Measurements from ENCODE around the gene GID4. TPM values are rescaled to one million over a fixed set of nuclear protein-coding genes. Genes with fewer than 3 reads are reported as not detected.
"Not testable (repeated sequence)": the region's sequence is repeated elsewhere in the genome, so short reads cannot be mapped to it uniquely, and the experiment has no call there.

The GID4 gene
- 20.1 TPM for total RNA-seq
- long read RNA-seq, full-length matches to known transcripts: 4 of 4 reads
- long read RNA-seq, partial matches to known transcripts: 0 of 4 reads
- long read RNA-seq, other reads (novel, unspliced or antisense): 0 of 4 reads

DNA sequence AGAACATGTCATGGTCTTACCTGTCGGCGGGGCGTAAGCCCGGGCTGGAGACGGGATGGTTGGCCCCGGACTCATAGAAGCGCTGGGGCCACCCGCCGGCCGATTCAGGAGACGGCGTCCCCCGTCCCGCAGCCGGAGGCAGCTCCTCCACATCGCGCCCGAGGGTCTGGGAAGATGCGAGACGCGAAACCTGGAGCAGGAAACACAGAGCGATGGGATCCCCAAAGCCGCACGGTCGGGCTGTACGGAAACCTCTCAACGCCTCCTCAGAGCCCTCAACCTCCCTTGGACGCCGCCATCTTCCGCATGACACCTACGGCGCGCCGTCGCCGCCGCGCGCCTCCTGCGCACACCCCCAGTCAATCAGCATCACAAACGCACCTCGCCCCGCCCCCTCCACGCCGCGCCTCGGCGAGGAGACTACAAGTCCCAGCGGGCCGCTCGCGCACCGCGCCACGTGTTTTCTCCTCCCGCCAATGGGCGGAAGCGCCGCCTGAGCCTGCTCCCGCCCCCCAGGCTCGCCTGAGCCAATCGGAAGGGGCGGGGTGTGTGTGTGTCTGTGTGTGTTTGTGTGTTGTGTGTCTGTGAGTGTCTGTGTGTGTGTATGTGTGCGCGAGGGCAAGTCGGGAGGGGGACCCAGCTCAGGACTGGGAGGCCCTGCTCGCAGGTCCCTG lies at the start of gene GID4, which contains the start of gene ATPAF2:
TSS of gene GID4 (plus strand) at position 548 of the 674 bp plus-strand sequence. CDS start at position 605, 57 bp downstream.
TSS of gene ATPAF2 (minus strand) at position 308 of the 674 bp plus-strand sequence. CDS start at position 153, 155 bp downstream.
- intact Hi-C loops (cut with DNase I): loop anchor here (5.0 kb wide), 1 partner anchor 367 kb away; no protein-coding TSS in a partner anchor
- peak; percentile 100 for DNase-seq (ENCODE audit: missing footprints)
- peak; percentile 97 for ATAC-seq

DNA sequence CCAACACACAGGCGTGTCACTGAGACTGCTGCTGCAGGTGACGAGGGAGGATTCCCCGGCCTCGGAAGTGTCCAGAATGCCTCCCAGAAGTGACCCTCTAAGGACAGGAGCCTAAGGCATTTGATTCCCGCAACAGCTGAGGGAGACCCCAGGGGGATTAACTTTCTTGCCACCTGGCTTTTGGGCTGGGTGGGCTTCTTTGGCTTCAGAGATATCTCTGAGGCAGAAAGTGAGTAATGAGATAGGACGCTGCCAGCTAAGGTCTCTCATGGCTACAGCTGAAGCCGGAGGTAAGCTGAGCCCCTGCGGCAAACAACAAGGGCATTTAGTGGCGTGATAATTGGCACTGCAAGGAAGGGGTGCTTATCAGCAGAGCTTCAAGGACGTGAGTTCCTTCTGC lies 49.6 kb upstream of the GID4 start:
- ATAC-seq: no peak
- intact Hi-C loops (cut with DNase I): no loop called here

DNA sequence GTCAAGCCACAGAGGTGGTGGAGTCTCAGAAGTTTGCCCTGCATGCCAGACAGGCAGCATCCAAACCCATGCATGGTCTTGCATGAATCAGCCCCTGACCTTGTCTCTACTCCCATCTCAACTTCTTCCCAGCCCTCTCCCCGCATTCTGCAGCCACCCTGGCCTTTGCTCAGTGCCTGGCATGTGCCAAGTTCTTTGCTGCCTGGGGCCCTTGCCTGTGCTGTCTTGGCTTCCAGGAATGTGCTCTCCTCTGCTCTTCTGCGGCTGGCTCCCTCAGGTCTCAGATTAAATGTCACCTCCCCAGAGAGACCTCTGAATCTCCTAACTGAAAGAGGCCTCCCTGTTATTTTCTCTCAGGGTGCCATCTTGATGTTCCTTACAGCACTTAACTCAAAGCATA lies 48.9 kb upstream of the GID4 start:
- intact Hi-C loops (cut with DNase I): no loop called here
- DNase-seq (ENCODE audit: missing footprints) (no peak), ATAC-seq (no peak)

More for the DNA sequence above, 49.6 kb upstream of the GID4 start:
- no peak for DNase-seq (ENCODE audit: missing footprints)

DNA sequence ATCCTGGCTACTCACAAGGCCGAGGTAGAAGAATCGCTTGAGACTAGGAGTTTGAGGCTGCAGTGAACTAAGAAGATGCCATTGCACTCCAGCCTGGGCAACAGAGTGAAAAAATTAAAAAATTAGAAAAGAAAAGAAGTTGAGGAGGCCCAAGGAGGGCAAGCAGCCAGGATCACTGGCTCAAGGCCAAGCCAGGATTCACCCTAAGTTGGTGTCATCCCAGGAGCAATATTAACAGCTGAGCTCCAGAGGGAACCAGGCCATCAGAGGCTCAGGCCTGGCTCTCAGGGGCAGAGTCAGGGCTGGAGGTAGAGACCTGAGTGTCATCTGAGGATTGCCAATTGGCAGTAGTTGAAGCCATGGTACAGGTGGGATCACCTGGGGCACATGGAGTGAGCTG lies 45.8 kb upstream of the GID4 start:
- no peak for DNase-seq (ENCODE audit: missing footprints)
- intact Hi-C loops (cut with DNase I): no loop called here
- ATAC-seq: no peak

DNA sequence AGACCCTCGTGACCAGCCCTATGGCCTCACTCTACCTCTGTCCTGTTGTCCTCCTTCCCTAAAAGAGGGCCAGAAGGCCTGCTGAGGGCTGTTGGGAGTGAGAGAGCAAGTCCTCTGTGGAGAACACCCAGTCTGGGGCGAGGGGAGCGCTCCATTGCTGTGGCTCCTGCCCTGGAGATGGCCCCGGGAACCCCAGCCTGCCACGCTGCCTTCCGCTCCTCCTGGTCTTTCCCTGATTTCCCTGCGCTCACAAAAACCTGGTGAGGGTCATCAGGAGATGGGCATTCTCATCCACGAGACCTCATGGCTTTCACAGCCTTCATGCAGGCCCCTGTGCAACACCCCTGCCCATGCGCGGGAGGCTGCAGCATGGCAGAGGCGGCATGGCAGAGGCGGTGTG lies 45.4 kb upstream of the GID4 start:
- DNase-seq (ENCODE audit: missing footprints): no peak
- ATAC-seq: no peak
- intact Hi-C loops (cut with DNase I): loop anchor here (2.0 kb wide), 1 partner anchor 39 kb away; no protein-coding TSS in a partner anchor

DNA sequence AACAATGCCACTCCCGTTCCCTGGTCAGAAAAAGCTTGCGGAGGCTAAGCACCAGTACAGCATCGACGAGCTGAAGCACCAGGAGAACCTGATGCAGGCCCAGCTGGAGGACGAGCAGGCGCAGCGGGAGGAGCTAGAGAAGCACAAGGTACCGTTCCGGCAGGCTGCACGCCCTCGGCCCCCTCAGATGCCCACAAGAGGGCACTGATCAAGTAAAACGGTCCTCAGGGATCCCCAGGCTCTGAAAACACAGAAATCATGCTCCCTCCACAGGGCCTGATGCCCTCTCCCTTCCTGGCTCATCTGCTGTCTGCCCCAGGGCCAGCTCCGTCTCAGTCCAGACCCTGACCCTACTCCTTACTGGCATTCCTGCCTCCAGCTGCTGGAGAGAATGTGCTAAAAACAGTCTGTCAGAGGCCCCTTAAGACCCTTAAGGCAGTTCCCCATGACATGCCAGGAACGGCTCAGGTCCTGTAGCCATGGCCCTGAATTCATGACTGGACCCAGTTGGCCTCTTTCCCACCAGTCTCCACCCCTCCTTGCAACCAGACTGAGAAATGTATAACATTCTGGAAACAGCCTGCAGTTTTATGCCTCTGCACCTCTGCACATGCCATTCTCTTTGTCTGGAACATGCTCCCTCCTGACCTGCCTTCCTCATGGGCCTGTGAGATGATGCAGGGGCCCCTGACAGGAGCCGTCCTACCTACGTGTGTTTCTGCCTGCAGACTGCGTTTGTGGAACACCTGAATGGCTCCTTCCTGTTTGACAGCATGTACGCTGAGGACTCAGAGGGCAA lies 44.7 kb upstream of the GID4 start:
- intact Hi-C loops (cut with DNase I): loop anchor here (2.0 kb wide), 1 partner anchor 38 kb away; no protein-coding TSS in a partner anchor
- peak; percentile 67 for ATAC-seq
- DNase-seq (ENCODE audit: missing footprints): no peak

DNA sequence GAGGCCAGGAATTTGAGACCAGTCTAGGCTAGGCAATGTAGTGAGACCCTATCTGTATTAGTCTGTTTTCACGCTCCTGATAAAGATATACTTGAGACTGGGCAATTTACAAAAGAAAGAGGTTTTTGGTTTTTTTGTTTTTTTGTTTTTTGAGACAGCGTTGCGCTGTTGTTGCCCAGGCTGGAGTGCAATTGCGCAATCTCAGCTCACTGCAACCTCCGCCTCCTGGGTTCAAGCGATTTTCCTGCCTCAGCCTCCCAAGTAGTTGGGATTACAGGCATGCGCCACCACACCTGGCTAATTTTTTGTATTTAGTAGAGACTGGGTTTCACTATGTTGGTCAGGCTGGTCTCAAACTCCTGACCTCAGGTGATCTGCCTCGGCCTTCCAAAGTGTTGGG lies 43.3 kb upstream of the GID4 start:
- intact Hi-C loops (cut with DNase I): loop anchor here (2.0 kb wide), 1 partner anchor 37 kb away; no protein-coding TSS in a partner anchor
- ATAC-seq; DNase-seq (ENCODE audit: missing footprints): not testable (repeated sequence)

DNA sequence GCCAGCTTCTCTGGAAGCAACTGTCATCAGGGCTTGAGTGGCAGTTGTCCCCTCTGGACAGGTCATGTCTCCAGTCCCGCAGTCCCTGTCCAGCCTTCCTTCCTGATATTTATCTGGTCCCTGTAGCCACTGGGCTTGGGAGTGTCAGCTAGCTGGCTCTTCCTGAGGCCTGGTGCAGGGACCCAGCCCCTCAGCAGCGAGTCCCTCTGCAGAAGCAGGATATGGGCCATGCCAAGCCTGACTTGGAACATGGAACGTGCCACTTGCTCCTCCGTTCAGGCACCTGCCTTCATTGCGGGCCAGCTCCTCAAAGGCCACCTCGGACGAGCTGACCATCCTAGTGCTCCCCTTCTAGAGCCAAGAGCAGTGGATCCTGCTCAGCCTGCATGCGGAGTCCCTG lies 40.3 kb upstream of the GID4 start:
- DNase-seq (ENCODE audit: missing footprints) (no peak), ATAC-seq (no peak)
- intact Hi-C loops (cut with DNase I): no loop called here

DNA sequence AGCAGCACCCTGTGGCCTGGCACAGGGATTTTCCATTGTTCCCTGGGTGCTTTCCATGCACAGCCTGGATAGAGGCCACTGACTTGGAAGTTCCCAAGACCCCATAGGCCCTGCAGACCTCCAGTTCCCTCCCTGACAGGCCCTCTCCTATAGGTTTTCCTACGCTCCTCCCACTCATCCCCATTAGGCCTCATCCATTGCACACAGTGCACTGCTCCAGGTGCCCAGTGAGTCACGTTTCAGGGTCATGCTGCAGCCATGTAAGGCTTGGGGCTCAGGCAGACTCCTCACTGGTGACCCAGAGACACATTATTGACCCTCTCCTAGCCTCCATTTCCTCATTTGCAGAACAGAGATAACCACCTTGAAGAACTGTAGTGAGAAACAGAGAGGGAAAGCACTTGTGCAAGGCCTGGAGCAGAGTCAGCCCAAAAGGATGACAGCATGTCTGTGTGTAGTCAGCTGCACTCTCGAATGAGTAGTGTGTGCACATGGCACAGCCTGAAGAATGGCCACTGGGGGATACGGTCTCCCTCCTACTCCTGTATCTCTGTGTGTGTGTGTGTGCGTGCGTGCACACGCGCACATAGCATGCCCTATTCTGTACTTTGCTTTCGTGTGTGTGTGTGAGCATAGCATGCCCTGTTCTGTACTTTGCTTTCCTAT lies 39.7 kb upstream of the GID4 start:
- intact Hi-C loops (cut with DNase I): no loop called here
- ATAC-seq (no peak), DNase-seq (ENCODE audit: missing footprints) (no peak)

DNA sequence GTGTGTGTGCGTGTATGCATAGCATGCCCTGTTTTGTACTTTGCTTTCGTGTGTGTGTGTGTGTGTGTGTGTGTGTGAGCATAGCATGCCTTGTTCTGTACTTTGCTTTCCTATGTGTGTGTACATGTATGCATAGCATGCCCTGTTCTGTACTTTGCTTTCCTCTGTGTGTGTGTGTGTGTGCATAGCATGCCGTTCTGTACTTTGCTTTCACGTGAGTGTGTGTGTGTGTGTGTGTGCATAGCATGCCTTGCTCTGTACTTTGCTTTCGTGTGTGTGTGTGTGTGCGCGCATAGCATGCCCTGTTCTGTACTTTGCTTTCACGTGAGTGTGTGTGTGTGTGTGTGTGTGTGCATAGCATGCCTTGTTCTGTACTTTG lies 39.2 kb upstream of the GID4 start:
- ATAC-seq (no peak), DNase-seq (ENCODE audit: missing footprints) (no peak)
- intact Hi-C loops (cut with DNase I): no loop called here

DNA sequence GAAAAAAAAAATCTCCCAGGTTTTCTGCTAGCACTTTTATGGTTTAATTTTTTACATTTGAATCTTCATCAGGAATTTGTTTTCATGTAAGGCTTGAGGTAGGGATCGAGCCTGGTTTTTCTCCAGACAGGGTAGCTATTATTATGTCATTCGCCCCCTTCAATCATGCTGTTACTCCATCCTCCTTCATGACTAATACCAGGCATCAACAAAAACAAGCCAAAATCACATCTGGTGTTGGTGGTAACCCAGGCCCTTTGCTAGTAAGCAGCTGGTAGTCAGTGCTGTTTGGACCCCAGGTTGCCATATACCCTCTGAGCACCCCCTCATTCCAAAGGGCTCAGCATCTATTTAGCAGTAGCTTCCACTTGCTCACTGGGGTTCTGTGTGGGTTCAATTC lies 37.0 kb upstream of the GID4 start:
- intact Hi-C loops (cut with DNase I): no loop called here
- DNase-seq (ENCODE audit: missing footprints) (no peak), ATAC-seq (no peak)

DNA sequence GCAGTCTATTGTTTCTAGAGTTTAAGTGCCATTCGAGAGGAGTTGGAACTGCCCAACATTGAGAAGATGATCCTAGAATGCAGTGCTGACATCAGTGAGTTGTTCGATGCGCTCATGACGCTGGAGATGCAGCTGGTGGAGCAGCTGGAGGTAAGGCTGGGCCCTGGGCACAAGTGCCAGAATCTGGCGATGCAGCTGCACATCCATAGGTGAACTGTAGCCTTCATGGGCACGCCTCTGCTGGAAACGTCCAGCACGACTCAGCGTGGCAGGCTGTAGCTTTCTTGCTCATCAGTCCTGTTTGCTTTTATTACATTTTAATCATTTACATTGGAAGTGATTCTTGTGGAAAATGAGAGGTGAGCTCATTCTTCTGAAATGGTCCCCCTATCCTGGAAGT lies 34.9 kb upstream of the GID4 start:
- ATAC-seq (no peak), DNase-seq (ENCODE audit: missing footprints) (no peak)
- intact Hi-C loops (cut with DNase I): no loop called here

DNA sequence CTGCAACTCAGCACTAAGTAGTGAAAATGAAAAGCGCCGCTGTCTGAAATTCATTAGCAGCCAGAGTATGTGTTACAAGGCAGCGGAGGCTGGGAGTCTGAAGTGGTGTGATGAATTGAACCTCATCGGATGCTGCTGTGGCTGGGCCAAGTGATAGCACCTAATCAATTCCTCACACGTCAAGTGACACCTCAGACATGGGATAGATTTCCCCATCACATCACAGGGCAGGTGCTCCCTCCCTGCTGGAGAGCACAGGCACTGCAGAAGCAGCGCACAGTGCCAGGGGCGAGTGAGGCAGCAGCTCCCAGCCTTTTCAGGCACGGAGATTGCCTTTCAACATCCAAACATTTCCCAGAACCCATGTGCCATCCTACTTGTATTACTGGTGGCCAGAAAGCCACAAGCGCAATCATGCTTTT lies 34.3 kb upstream of the GID4 start:
- DNase-seq (ENCODE audit: missing footprints) (no peak), ATAC-seq (peak; percentile 57)
- intact Hi-C loops (cut with DNase I): no loop called here

DNA sequence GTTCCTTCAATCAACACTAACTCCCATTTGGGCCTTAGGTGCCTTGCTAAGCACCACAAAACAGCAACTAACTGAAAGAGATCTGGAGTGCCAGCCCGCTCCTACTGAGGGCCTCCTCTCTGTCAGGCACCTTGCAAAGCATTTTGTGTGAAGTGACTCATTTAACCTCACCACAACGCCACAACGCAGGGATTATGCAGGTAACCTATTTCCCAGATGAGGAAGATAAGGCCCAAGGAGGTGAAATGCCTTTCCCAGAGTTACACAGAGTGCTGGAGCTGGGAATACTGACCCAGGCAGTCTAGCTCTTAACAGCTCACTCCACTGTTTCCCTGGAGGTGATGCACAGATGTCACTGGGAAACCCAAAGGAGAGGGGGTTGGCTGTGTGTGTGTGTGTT lies 33.7 kb upstream of the GID4 start:
- DNase-seq (ENCODE audit: missing footprints): no peak
- ATAC-seq: no peak
- intact Hi-C loops (cut with DNase I): no loop called here

DNA sequence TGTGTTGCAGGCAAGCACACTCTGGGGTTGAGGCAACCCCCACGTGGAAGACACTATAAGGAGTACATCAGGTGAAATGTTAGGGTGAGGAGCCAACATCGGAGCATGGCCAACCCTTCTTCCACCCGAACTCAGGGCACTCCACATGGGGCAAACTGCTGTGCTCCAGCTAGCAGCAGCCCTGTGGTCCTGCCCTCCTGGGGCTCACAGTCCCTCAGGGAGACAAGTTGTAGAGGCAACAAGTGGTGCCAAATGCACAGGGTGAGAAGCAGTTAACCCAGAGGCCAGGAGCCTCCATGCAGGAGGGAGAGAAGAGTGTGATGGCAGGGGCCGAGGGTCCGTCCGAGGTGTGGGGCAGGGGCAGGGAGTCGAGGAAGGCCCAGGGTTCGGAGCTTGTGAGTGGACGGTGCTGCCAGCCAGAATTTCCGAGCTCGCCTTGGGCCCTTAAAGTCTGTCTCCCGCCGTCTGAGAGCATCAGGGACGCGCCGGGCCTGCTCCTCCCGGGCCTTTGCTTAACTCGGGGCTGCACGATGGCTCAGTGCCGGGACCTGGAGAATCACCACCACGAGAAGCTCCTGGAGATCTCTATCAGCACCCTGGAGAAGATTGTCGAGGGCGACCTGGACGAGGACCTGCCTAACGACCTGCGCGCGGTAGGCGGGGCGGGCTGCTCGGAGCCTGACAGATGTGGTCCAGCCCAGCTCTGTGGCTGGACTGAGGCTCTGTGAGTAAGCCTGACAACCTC lies 32.5 kb upstream of the GID4 start:
- intact Hi-C loops (cut with DNase I): no loop called here
- DNase-seq (ENCODE audit: missing footprints) (no peak), ATAC-seq (no peak)

DNA sequence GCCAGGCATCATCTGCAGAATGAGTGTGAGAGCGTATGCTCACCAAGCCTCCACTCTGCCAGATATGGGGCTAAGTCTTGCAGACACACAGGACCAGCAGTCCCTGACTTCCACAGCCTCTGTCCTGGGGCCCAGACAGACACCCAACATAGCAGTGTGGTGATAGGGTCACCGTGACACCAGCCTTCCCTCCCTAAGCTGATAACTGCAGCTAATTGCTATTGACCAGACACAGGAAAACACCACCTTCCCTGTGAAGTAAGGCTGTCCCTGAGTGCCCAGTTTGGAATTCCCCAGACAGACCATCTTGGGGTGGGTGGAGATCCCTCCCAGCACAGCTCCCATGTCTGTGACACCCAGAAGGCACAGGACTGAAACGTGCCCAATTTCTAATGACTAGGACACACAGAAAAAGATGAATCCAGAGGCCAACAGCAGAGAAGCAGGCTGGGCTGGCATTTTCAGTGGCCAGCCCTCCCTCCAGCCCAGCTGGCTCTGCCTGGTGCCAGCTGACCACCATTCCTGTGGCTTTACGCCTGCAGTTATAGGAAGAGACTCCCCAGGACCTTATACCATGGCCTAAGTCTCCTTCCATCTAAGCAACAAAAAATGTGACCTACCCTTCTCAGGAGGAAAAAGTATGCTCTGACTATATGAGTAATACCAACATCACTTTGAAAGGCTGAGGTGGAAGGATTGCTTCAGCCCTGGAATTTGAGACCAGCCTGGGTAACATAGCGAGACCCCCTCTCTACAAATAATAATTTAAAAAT lies 30.5 kb upstream of the GID4 start:
- no peak for ATAC-seq
- no peak for DNase-seq (ENCODE audit: missing footprints)

DNA sequence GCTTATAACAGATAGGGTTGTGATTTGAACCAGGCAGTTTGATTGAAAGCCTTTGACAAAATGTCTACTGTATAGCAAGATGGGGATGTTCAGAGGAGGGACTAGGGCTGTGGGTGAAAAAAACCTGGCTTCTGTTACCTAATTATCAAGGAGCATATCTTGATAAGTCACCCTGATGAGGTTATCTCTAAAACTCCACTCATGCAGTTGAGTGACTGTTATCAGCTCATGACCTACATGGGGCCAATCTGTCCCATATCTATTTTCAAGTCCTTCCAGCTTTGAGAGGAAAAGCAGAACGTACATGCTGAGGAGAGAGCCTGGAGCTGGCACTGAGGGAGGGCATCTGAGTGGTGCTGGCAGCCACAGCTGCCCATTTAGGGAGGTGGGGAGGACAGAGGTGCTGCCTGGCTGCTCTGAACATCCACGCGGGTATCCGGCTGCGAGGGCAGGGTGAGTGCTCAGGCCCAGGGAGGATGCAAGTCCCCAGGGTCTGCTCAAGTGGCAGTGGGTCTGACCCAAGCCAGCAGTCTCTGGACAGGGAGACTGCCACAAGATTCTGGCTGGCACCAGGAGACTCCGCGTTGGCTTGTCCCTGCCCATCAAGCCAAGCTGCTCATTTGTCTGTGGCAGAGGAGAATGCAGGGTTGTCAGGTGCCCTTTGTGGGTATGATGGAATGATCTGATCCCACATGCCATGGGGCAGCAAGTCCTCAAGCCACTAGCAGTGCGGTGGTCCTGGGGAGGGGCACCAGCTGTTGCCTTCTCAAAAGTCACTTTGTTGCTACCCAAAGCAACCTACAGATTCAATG lies 29.4 kb upstream of the GID4 start:
- DNase-seq (ENCODE audit: missing footprints) (no peak), ATAC-seq (peak; percentile 89)
- intact Hi-C loops (cut with DNase I): no loop called here

More for the DNA sequence above, 30.5 kb upstream of the GID4 start:
- intact Hi-C loops (cut with DNase I): no loop called here
